Epithelial cell of proximal tubule (primary cell): ENCODE measurements around the gene PRRC1. TPM values are rescaled to one million over a fixed set of nuclear protein-coding genes. Genes with fewer than 3 reads are reported as not detected.
"Not testable (repeated sequence)": the region's sequence is repeated elsewhere in the genome, so short reads cannot be mapped to it uniquely, and the experiment has no call there.

Source experiments
- DNase-seq: peaks from one replicate; pipeline ENCODE4 v3.0.0-alpha.2; 2011; ENCODE audit warnings: low read depth
- H3K4me3 ChIP-seq: 2 replicates; pipeline ENCODE4 v1.5.1; 2011; ENCODE audit warnings: low read depth, mild to moderate bottlenecking, low read length
- total RNA-seq: library from RNA; depleted of rRNA; stranded (reverse); fragments of >200 nt; gene quantifications from 2 replicates; pipeline ENCODE4 v1.2.3, GENCODE V29; 2015
- TF ChIP-seq, protein P1 (sequence below): conservative IDR thresholded peaks from 2 replicates; pipeline ENCODE4 v1.5.1; 2012; ENCODE audit warnings: low read depth, mild to moderate bottlenecking, low read length

Gene PRRC1
- total RNA-seq, 1 donor from 2014 or later = 33.3 TPM

DNA sequence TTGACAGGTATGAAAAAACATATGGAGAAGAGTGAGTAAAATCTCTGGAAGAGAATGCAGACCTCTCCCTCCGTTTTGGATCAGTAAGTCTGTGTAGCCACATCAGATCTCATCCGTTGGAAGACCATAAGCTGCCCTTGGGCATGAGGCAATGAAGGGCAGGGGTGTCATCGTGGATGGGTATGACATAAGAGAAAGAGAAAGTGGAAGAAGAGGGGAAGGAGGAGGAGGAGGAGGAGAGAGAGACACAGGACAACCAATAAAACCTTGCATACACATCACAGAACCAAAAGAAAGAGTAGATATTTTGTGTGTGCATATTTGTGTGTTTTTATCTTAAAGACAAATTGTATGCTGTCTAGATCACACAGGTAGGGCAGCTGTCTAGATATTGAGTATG is 50.7 kb downstream of the PRRC1 start:
- DNase-seq = no peak
- TF ChIP-seq, protein P1, sequence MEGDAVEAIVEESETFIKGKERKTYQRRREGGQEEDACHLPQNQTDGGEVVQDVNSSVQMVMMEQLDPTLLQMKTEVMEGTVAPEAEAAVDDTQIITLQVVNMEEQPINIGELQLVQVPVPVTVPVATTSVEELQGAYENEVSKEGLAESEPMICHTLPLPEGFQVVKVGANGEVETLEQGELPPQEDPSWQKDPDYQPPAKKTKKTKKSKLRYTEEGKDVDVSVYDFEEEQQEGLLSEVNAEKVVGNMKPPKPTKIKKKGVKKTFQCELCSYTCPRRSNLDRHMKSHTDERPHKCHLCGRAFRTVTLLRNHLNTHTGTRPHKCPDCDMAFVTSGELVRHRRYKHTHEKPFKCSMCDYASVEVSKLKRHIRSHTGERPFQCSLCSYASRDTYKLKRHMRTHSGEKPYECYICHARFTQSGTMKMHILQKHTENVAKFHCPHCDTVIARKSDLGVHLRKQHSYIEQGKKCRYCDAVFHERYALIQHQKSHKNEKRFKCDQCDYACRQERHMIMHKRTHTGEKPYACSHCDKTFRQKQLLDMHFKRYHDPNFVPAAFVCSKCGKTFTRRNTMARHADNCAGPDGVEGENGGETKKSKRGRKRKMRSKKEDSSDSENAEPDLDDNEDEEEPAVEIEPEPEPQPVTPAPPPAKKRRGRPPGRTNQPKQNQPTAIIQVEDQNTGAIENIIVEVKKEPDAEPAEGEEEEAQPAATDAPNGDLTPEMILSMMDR = no peak
- no peak overlapping the region for H3K4me3 ChIP-seq

DNA sequence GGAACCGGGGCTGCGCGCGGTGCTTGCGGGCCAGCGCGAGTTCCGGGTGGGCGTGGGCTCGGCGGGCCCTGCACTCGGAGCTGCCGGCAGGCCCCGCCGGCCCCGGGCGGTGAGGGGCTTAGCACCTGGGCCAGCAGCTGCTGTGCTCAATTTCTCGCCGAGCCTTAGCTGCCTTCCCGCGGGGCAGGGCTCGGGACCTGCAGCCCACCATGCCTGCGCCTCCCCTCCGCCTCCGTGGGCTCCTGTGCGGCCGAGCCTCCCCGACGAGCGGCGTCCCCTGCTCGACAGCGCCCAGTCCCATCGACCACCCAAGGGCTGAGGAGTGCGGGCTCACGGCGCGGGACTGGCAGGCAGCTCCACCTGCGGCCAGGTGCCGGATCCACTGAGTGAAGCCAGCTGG is 52.0 kb downstream of the PRRC1 start:
- not testable (repeated sequence) for H3K4me3 ChIP-seq, DNase-seq

DNA sequence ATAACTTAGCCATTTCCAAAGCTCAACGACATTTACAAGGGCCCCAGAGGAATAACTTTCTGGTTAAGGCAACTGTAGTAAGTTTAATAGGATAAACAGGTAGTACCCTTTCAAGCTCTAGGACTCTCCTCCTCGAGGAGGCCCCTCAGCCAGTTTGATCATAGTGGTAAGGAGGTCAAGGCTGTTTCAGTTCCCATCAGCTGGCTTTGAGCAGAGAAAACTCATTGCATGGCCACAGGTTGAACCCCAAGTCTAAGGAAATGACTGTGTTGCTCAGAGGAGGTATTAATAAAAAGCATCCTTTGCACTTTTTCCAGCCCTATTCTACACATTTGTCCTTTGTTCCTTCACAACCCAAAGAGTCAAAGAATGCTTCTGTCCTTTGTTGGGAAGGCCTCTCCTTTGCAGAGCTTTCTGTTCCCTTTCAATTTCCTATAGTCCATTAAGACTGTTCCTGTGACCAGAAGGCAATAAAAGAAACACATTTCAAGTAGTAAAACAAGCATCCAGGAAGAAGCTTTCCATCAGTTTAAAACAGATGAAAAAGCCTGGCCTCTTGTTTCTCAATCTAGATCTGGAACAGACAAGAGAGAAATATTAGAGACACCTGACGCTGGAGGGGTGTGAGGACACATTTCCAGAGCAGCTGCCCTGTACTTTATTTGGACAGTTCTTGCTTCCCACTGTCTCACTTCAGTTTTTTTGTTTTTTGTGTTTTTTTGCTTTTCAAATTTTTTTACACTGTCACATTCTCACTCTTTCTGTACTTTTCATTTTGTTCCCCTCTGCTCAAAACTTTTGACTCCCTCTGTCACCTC is 54.1 kb downstream of the PRRC1 start:
- no peak for DNase-seq
- TF ChIP-seq, protein P1 = no peak

DNA sequence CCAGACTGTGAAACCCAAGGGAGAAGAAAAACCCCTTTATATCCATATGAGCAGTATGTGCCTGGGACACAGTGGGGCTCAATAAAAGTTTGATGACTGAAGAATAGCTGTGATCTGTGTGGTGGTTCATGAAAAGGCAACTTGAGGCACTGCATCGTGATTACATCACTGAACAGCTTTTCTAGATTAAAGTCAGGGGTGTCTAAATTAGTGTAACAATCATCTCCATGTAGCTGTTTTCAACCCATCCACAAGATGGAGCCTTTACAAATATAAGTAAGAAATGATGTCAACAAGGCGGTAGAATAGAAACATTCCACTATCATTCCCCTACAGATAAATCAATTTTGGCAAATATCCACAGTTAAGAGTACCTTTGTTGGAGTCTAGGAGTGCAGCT is 55.5 kb downstream of the PRRC1 start:
- DNase-seq = no peak
- TF ChIP-seq, protein P1 = peak; percentile 47
- H3K4me3 ChIP-seq = no peak overlapping the region

More for the DNA sequence above, 54.1 kb downstream of the PRRC1 start:
- no peak overlapping the region for H3K4me3 ChIP-seq

DNA sequence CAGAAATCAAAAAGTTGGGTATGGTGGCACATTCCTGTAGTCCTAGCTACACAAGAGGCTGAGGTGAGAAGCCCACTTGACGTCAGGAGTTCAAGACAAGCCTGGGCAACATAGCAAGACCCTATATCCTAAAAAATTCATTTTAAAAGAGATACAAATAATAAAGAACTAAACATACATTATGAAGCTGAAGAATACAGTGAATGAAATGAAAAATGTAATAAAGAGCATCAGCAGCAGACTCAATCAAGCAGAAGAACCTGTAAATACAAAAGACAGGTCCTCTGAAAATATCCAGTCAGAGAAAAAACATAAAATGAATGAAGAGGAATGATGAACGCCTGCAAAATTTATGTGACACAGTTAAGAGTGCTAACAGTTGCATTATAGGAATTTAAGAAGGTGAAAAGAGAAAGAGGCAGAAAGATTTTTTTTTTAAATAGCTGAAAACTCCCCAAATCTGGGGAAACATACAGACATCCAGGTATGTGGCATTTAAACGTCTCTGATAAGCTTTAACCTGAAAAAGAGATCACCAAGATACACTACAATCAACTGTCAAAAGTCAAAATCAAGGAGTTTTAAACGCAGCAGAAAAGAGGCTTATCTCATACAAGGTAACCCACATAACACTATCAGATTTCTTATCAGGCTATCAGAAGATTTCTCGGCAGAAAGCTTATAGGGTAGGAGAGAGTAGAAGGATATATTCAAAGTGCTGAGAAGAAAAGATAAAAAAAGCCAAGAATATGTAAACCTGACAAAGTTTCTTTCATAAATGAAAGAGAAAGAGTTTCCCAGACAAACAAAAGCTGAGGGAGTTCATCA is 57.6 kb downstream of the PRRC1 start:
- TF ChIP-seq, protein P1 = no peak
- H3K4me3 ChIP-seq = no peak overlapping the region
- no peak for DNase-seq

DNA sequence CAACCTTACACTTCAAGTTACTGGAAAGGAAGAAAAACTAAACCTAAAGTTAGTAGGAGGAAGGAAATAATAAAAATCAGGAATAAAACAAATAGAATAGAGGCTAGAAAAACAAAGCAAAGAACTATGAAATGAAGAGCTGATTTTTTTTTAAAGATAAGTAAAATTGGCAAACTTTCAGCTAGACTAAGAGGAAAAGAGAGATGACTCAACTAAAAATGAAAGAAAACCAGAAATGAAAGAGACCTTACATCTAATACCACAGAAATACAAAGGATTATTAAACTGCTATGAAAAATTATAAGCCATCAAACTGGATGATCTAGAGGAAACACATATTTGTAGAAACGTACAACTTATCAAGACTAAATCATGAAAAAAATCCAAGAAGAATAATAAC is 60.0 kb downstream of the PRRC1 start:
- no peak overlapping the region for H3K4me3 ChIP-seq
- TF ChIP-seq, protein P1 = no peak
- no peak for DNase-seq

DNA sequence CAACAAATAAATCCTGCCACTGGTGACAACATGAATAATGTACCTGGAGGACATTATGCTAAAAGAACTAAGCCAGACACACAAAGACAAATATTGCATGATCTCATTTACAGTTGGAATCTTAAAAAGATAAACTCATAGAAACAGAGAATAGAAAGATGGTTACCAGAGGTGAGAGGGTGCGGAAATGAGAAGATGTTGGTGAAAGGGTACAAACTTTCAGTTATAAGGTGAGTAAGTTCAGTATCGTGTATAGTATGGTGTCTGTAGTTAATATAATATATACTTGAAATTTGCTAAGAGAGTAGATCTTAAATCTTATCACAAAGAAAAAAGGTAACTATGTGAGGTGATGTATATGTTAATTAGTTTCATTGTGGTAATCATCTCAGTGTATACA is 63.3 kb downstream of the PRRC1 start:
- no peak for DNase-seq
- no peak overlapping the region for H3K4me3 ChIP-seq
- TF ChIP-seq, protein P1 = no peak
